SJSA1 (cell line): ENCODE measurements around the gene SQSTM1. TPM values are rescaled to one million over a fixed set of nuclear protein-coding genes. Genes with fewer than 3 reads are reported as not detected.
"Not testable (repeated sequence)": the region's sequence is repeated elsewhere in the genome, so short reads cannot be mapped to it uniquely, and the experiment has no call there.

ENCODE experiments used
- DNase-seq, 2 experiments: peaks; one replicate each; pipeline ENCODE4 v3.0.0-alpha.2; 2015 to 2020; ENCODE audit warnings: low spot score in 2 of 2, low read depth in 1 of 2
- H3K27ac ChIP-seq: fragments of 250-450 bp; sonication (Bioruptor Pico); 2 replicates; pipeline ENCODE4 v1.5.1; 2020; ENCODE audit warnings: mild to moderate bottlenecking, moderate library complexity
- H3K27me3 ChIP-seq: fragments of 250-450 bp; sonication (Bioruptor Pico); replicated peaks from 2 replicates; pipeline ENCODE4 v1.5.1; 2020; ENCODE audit warnings: mild to moderate bottlenecking, moderate library complexity
- H3K36me3 ChIP-seq: fragments of 250-450 bp; sonication (Bioruptor Pico); 2 replicates; pipeline ENCODE4 v1.5.1; 2020; ENCODE audit warnings: mild to moderate bottlenecking
- H3K4me1 ChIP-seq: fragments of 250-450 bp; sonication (Bioruptor Pico); replicated peaks from 2 replicates; pipeline ENCODE4 v1.6.1; 2021; ENCODE audit warnings: mild to moderate bottlenecking
- H3K4me3 ChIP-seq: fragments of 250-450 bp; sonication (Bioruptor Pico); 2 replicates; pipeline ENCODE4 v1.5.1; 2020; ENCODE audit warnings: mild to moderate bottlenecking
- H3K9me3 ChIP-seq: fragments of 250-450 bp; sonication (Bioruptor Pico); replicated peaks from 2 replicates; pipeline ENCODE4 v1.5.1; 2020; ENCODE audit warnings: mild to moderate bottlenecking
- total RNA-seq: library from RNA; depleted of rRNA; stranded (reverse); fragments of >200 nt; shearing (Covaris generic); gene quantifications from 2 replicates; pipeline ENCODE4 v1.2.3, GENCODE V29; 2014

Gene SQSTM1
- total RNA-seq, 1 experiment from 2014 or later, result 298 TPM

DNA sequence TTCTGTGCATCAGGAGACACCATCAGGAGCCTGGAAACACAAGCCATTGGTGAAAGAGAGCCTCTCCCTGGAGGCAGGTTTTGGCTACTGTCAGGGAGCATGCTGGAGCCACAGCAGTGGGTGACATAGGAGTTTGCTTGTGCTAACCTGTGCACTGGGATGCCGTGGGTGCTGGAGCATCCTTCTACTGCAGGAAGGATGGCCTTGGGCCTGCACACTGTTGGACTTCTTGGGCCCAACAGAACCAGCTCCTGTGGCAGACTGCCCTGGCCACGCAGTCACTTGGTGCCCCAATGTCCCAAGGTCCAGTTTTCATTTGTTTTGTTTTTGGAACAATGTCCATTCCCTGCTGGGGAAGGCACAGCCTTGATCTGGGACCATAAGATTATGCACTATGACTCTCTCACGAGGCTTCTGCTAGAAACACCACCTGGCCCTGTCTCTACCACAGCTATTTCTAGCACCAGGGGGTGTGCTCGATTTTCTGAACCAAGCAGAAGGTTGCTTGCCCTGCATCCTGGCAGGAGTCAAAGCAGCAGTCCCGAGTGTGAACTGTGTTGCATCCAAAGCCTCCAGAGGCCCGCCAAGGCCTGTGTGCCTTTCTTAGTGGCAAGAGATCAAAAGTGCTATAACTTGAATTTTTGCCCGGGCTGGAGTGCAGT, 32.4 kb upstream of the SQSTM1 start:
- no peak for DNase-seq
- no peaks in the 10 kb centered on the region for H3K27me3 ChIP-seq
- H3K4me3 ChIP-seq, result no peak overlapping the region

GRCh38 chr5:179789278-179789677, 31.4 kb upstream of the SQSTM1 start:
- not testable (repeated sequence) for H3K36me3 ChIP-seq, H3K27ac ChIP-seq, H3K27me3 ChIP-seq, H3K9me3 ChIP-seq, H3K4me3 ChIP-seq, DNase-seq, H3K4me1 ChIP-seq

More for the DNA sequence above, 32.4 kb upstream of the SQSTM1 start:
- H3K27ac ChIP-seq, result no peak overlapping the region
- H3K9me3 ChIP-seq, result no peaks in the 10 kb centered on the region
- no peaks in the 10 kb centered on the region for H3K36me3 ChIP-seq
- no peaks in the 10 kb centered on the region for H3K4me1 ChIP-seq

DNA sequence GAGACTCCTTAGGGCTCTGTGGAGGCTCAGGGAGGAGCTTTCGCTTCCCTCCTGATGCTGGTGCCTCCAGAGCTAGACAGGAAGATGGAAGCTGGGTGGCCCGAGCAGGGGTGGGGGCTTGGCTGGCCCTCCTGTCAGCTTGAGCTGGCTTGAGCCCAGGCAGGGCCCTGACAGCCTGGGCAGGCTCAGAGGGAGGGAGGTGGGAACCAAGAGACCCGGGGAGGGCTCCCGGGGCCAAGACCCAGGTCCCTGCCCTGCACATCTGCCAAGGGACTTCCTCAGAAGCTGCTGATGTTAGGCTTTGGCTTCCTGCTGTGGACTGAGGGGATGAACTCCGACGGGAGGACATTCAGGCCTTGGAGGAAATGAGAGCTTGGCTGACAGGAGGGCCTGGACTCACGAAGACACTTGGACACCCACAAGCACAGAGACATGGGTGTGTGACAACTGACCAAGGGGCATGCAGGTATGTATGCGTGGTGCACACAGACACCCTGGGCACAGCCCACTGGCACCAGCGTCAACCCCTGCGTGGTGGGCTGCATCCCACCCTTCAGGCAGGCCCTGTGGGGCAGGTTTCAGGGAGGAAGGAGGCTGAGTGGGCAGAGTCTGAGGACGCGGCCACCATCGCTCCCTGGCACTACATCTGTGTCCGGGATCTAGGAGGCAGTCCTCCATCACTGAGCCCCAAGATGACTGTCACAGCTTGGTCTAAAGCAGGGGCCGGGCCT, 28.7 kb upstream of the SQSTM1 start:
- Histone ChIP-seq H3K9me3 (no peaks in the 10 kb centered on the region), H3K36me3 (peaks cover 10% of the 10 kb centered on the region), H3K4me1 (peaks cover 15% of the 10 kb centered on the region), H3K4me3 (no peak overlapping the region), H3K27me3 (no peaks in the 10 kb centered on the region), H3K27ac (no peak overlapping the region)
- DNase-seq, result no peak

- no peaks in the 10 kb centered on the region for H3K27me3 ChIP-seq
- H3K9me3 ChIP-seq, result no peaks in the 10 kb centered on the region
- no peak for DNase-seq
- H3K4me1 ChIP-seq, result peaks cover 15% of the 10 kb centered on the region
- H3K27ac ChIP-seq, result no peak overlapping the region
- no peak overlapping the region for H3K4me3 ChIP-seq
- H3K36me3 ChIP-seq, result peaks cover 18% of the 10 kb centered on the region
Measured at GRCh38 chr5:179792612-179793467, 27.9 kb upstream of the SQSTM1 start.

GRCh38 chr5:179793468-179794139, 27.1 kb upstream of the SQSTM1 start, which contains the start of gene LTC4S:
Gene LTC4S (plus strand): TSS chr5:179793986. CDS start chr5:179794081, 95 bp downstream.
- Histone ChIP-seq H3K4me1 (peaks cover 15% of the 10 kb centered on the region), H3K36me3 (peaks cover 25% of the 10 kb centered on the region), H3K4me3 (no peak within 1 kb of the TSS), H3K9me3 (no peaks in the 10 kb centered on the region), H3K27me3 (no peaks in the 10 kb centered on the region), H3K27ac (no peak within 1 kb of the TSS)
- DNase-seq, result no peak

DNA sequence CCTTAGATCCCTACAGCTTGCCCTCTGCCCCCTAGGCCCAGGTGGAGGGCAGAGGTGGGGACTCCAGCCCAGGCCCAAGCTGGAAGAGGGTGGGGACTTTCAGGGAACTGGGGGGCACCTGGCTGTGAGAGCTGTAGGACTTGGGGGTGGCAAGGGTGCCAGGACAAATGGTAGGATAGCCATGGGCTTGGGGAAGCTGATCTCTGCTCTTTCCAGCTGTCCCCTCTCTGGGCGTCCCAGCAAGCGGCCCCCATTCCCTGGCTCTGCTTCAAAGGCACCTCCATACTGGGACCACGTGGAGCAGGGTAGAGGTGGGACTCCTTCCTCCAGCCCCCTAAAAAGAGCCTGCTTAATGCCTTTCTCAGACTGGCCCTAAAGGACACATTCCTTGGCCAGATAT, 26.5 kb upstream of the SQSTM1 start:
- no peak overlapping the region for H3K4me3 ChIP-seq
- H3K27me3 ChIP-seq, result no peaks in the 10 kb centered on the region
- no peak for DNase-seq
- H3K27ac ChIP-seq, result no peak overlapping the region
- H3K4me1 ChIP-seq, result peaks cover 15% of the 10 kb centered on the region
- H3K9me3 ChIP-seq, result no peaks in the 10 kb centered on the region
- H3K36me3 ChIP-seq, result peaks cover 31% of the 10 kb centered on the region

GRCh38 chr5:179794575-179794974, 26.1 kb upstream of the SQSTM1 start:
- Histone ChIP-seq H3K36me3 (peaks cover 35% of the 10 kb centered on the region), H3K27ac (no peak overlapping the region), H3K4me3 (no peak overlapping the region), H3K4me1 (peaks cover 15% of the 10 kb centered on the region), H3K9me3 (no peaks in the 10 kb centered on the region), H3K27me3 (no peaks in the 10 kb centered on the region)
- DNase-seq, result no peak

GRCh38 chr5:179795049-179795862, 25.4 kb upstream of the SQSTM1 start:
- DNase-seq, result peak in 1 of 2 experiments; percentile 53
- Histone ChIP-seq H3K27me3 (no peaks in the 10 kb centered on the region), H3K4me3 (peak overlapping the region; percentile 50), H3K36me3 (peaks cover 42% of the 10 kb centered on the region), H3K9me3 (no peaks in the 10 kb centered on the region), H3K4me1 (peaks cover 15% of the 10 kb centered on the region), H3K27ac (no peak overlapping the region)

- peak; percentile 90 to 95 for DNase-seq
- Histone ChIP-seq H3K27ac (peak overlapping the region; percentile 50), H3K9me3 (no peaks in the 10 kb centered on the region), H3K4me3 (peak overlapping the region; percentile 50), H3K36me3 (peaks cover 51% of the 10 kb centered on the region), H3K4me1 (peaks cover 15% of the 10 kb centered on the region), H3K27me3 (no peaks in the 10 kb centered on the region)
Measured at GRCh38 chr5:179795863-179796833, 24.6 kb upstream of the SQSTM1 start.

DNA sequence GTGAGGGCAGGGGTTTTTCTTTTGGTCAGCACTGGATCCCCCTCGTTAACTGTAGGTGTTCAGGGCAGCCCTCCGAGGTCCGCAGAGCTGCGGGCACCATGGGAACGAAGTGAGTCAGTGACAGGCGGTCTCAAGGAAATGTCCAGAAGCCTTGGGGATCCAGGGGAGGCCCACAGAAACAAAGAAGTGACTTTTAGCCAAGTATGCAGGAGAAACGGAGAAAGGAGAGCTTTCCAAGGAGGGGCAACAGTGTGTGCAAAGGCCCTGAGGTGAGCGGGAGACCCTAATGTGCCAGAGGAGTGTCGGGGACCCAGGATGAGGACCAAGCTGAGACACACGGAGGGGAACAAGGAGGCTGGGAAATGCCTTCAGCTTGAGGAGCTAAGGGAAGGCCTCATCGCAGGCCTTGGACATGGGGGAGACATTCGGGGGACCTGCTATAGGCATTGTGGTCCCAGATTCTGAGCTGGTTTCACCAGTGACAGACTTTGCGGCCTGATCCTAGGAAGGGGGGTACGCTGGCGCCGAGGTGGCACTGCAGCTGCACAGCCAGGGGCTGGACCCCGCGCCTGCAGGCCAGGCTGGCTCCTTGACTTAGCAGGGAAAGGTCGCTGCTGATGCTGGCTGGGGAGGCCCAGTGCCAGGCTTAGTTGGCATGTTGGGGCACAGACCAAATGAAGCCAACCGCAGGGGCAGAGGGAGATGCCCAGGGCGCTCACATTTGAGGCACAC, 23.7 kb upstream of the SQSTM1 start:
- H3K27ac ChIP-seq, result no peak overlapping the region
- H3K9me3 ChIP-seq, result no peaks in the 10 kb centered on the region
- H3K36me3 ChIP-seq, result peaks cover 58% of the 10 kb centered on the region
- peaks cover 15% of the 10 kb centered on the region for H3K4me1 ChIP-seq
- no peaks in the 10 kb centered on the region for H3K27me3 ChIP-seq
- H3K4me3 ChIP-seq, result peak overlapping the region; percentile 50
- no peak for DNase-seq

DNA sequence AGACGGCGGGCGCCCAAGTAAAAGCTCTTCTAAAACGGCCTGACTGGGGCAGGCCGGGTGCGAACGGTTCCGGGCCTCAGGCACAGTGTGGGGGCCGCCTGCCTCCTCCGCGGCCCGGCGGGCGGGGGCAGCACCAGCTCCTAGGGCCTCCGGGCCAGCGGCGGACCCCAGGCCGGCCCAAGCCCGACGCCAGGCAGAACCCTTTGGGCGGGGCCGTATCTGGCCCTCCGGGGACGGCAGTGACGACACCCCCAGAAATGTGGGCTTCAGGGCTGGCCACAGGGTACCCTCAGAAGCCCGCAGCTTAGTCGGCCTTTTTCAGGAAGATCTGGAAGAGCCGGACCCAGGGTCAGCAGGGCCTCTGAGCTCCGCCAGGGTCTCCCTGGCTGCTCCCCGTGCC, 23.0 kb upstream of the SQSTM1 start:
- Histone ChIP-seq H3K27me3 (no peaks in the 10 kb centered on the region), H3K4me1 (peaks cover 15% of the 10 kb centered on the region), H3K36me3 (peaks cover 65% of the 10 kb centered on the region), H3K4me3 (no peak overlapping the region), H3K27ac (no peak overlapping the region), H3K9me3 (no peaks in the 10 kb centered on the region)
- no peak for DNase-seq
